Thyroid gland (tissue), 4 donors: ENCODE results near the gene KHDC3L.

ENCODE experiments used
- CTCF ChIP-seq, 6 experiments: fragments of 200-600 bp in 3 of 6; fragments of 450-650 bp in 3 of 6; sonication (generic) in 3 of 6; IDR thresholded peaks; one replicate each; pipeline ENCODE4 v1.5.1; 2016 to 2019; ENCODE audit warnings: antibody characterized with exemption in 6 of 6, mild to moderate bottlenecking in 2 of 6, inconsistent platforms in 1 of 6, moderate library complexity in 1 of 6
- POLR2A ChIP-seq, 2 donors: fragments of 450-650 bp; IDR thresholded peaks; one replicate each; pipeline ENCODE4 v1.6.1; 2017; ENCODE audit warnings: antibody characterized with exemption in 2 of 2, mild to moderate bottlenecking in 2 of 2, moderate library complexity in 1 of 2

- TF ChIP-seq CTCF (IDR thresholded peaks at IDR 0.05) (no peak), POLR2A (IDR thresholded peaks at IDR 0.05) (no peak)
Observed at GRCh38 chr6:73389854-73390253, 27.4 kb downstream of the KHDC3L start.
